RPMI8226 (cell line): ENCODE measurements around the gene SMIM24.
"Not testable (repeated sequence)": the region's sequence is repeated elsewhere in the genome, so short reads cannot be mapped to it uniquely, and the experiment has no call there.

ENCODE experiments used
- DNase-seq: peaks from one replicate; pipeline ENCODE4 v3.0.0-alpha.2; 2015

Gene SMIM24

DNA sequence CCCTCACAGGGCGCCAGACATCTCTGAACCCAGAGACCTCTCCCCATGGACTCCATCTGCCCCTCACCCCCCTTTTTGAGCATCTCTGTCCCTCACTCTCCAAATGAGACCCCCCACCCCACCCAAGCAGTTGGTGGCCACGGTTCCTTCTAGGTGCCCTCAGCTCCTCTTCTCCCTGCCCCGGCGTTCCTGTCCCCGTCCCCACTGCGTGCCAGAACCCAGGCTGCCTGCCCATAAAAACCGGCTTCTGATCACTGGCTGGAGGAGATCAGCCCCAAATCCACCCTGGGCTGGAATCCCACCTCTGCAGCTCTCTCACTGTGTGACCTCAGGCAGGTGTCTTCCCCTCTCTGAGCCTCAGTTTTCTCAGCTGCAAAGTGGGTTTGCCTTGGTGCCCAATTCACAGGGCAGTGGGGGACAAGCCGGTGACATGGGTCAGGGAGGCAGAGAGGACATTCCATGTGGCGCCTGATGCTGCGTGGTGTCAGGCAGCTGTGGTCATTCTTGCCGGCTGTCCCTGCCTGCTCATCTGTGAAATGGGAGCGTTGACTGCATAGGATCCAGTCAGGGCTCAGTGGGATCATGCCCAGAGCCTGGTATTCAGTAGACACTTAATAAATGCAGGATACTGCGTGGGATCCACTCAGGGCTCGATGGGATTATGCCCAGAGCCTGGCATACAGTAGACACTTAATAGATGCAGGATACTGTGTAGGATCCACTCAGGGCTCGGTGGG lies 25.5 kb downstream of the SMIM24 start:
- DNase-seq = no peak

- DNase-seq = no peak
These were observed 26.5 kb downstream of the SMIM24 start for GRCh38 chr19:3453840-3454239.

DNA sequence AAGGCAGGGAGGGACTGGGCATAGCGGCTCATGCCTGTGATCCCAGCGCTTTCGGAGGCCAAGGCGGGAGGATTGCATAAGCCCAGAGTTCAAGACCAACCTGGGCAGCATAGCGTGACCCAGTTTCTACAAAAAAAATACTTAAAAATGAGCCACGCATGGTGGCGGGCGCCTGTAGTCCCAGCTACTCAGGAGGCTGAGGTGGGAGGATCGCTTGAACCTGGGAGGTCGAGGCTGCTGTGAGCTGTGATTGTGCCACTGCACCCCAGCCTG lies 27.4 kb downstream of the SMIM24 start:
- DNase-seq = not testable (repeated sequence)

DNA sequence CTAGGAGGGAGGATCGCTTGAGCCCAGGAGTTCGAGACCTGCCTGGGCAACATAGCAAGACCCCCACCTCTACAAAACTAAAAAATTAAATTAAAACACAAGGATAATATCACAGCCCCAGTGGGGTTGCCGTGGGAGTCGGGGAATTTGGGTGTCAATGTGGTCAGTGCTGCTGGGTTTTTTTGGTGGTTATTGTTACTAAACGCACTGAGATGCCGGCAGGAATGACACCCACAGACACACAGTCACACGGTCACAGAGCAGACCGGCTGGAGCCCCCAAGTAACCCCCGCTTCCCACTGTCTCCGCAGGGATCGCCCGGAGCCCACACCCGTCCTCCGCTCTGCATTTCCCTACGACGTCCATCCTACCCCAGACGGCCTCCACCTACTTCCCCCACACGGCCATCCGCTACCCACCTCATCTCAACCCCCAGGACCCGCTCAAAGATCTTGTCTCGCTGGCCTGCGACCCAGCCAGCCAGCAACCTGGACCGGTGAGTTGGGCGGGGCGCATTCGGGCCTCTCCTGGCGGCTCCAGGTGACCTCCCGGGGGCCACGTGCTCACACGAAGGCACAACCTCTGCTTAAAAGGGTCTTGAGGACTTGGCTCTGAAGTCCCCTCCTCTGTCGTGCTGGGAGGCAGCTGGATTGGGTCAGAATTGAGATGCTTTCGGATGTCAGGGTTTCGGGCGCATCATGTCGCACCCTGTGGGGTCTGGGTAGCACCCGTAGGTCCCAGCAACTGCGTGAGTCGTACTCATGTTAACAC lies 28.0 kb downstream of the SMIM24 start:
- no peak for DNase-seq

DNA sequence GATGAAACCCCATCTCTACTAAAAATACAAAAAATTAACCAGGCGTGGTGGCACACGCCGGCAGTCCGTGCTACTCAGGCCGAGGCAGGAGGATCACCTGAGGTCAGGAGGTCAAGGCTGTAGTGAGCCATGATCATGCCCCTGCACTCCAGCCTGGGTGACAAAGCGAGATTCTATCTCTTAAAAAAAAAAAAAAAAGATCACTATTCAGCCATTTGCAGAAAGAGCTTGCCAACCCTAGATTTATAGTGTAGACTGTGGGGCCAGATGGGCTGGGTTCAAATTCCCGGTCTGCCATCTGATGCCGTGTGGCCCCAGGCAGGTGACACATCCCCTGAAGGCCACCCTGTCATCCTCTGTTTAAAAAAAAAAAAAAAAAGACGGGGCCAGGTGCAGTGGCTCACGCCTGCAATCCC lies 28.9 kb downstream of the SMIM24 start:
- DNase-seq = no peak

DNA sequence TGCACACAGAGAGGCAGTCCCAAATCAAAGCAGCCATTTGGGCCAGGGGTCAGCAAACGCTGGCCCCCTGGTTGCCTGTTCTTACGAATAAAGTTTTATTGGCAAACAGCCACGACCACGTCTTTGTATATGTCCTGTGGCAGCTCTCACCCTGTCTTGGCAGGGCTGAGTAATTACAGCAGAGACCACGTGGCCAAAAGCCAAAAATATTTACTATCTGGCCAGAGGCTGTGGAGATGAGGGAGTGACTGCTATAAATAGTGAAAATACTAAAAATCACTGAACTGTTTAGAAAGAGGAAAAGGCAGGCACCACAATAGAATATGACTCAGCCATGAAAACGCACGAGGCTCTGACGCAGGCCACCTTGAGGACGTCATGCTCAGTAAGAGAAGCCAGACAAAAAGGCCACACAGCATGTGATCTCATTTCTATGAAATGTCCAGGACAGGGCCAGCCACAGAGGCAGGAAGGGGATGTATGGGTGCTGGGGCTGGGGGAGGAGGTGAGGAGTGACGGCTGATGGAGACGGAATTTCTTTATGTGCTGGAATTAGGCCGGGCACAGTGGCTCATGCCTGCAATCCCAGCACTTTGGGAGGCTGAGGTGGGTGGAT lies 29.4 kb downstream of the SMIM24 start:
- DNase-seq = peak; percentile 63

DNA sequence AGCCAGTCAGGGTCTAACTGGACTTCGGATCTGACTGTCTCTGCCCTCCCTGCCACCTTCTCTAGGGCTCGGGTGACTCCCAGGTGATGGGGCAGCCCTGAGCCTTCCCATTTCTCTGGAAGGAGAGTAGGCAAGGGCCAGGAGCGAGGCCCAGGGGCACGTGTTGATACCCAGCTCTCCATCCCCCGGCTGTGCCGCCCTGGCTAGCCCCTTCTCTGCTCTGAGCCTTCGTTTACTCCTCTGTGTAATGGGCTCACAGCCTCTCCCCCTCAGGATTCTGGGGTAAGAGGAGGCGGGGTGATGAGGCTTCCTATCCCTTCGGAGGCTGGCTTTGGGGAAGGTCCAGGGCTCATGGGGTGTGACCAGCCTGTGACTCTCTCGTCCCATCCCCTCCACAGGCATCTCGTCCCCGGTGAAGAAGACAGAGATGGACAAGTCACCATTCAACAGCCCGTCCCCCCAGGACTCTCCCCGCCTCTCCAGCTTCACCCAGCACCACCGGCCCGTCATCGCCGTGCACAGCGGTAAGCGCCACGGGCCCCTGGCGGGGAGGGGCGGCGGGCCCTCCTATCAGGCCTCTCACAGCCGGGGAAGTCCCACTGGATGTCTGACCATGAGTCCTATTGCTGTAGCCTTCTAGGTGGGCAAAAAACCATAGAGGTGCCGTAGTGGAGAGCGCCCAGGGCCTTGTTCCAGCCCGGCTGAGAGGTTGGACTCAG lies 31.6 kb downstream of the SMIM24 start:
- DNase-seq = no peak

- not testable (repeated sequence) for DNase-seq
These were observed 33.7 kb downstream of the SMIM24 start for GRCh38 chr19:3446657-3447056.

DNA sequence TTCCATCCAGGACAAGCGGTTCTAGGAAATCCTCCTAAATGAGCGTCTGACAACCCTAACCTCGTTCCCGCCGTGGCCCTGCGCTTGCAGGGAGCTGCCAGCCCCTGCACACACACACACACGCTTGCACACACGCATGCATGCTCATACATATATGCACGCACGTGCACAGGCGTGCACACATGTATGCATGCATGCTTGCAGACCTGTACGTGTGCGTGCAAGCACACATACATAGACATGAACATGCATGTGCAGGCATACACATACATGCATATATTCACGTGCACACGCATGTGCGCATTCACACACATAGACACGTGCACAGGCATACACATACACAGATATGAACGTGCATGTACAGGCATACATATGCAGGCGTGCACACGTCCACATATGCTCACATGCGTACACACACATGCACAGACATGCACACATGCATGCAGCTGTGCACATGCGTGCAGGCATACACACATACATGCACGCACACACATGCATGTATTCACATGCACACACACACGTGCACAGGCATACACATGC lies 35.6 kb downstream of the SMIM24 start:
- no peak for DNase-seq

DNA sequence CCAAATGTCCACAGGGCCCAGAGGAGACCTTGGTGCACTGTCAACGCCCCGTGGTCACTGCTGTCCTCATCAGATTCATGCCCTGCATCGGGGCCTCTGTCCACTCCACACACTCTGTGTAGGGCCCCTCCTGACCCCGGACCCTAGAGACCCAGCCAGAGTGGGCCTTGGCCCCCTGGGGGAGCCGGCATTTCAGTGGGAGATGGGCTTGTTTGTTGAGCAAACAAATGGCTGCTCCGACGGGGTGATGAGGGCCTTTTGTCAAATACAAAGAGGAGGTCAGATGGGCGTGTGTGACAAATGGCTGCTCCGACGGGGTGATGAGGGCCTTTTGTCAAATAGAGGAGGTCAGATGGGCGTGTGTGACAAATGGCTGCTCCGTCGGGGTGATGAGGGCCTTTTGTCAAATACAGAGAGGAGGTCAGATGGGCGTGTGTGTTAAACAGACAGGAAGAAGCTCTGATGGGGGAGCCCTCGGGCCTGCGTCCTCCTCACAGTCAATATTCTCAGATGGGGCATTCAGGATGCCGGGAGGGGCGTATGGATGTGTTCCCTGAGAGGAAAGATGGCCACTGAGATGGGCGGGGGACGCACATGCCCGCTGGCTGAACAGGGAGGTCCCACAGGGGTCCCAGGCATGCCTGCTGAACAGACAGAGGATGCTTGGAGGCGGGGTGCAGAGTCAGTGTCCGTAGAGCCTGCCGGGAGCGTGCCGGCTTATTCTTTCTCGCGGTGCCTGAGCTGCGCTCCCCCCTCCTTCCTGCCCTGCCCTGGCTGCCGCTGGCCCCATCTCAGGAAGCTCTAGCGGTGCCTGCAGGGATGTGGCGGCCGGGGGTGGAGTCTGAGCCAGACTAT lies 36.3 kb downstream of the SMIM24 start:
- DNase-seq = no peak

GRCh38 chr19:3442487-3443071 lies 37.7 kb downstream of the SMIM24 start:
- no peak for DNase-seq

DNA sequence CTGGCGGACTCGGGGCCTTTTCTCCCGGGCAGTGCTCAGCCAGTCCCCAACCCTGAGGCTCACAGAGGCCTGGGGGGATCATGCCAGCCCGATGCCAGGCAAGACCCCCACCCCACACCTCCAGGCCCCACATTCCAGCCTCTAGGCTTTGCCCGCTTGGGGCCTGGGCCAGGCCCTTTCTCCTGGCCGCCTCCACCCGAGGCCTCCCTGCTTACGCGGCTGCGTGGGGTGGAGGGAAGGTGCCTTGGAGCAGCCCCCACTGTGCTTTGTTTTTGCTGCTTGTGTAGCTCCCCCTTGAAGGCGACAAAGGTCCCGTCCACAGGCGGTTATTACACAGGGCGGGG lies 38.4 kb downstream of the SMIM24 start:
- no peak for DNase-seq

- no peak for DNase-seq
These were observed 39.0 kb downstream of the SMIM24 start for GRCh38 chr19:3441089-3441985.

DNA sequence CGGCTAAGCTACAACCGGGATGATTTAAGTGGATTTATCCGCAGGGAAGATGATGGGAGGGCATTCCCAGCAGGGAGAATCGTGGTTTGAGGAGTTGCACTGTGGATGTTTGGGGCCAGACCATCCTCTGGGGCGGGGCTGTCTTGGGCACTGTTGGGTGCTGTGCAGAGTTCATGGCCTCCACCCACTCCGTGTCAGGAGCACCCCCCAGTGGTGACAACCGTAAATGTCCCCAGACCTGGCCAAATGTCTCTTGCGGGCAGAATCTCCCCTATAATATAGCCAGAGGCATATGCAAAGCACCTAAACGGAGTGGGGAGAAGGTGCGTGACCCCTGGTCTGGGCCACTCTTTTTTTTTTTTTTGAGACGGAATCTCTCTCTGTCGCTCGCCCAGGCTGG lies 40.2 kb downstream of the SMIM24 start:
- DNase-seq = peak; percentile 50

GRCh38 chr19:3434630-3435553 lies 45.4 kb downstream of the SMIM24 start:
- DNase-seq = peak; percentile 94

DNA sequence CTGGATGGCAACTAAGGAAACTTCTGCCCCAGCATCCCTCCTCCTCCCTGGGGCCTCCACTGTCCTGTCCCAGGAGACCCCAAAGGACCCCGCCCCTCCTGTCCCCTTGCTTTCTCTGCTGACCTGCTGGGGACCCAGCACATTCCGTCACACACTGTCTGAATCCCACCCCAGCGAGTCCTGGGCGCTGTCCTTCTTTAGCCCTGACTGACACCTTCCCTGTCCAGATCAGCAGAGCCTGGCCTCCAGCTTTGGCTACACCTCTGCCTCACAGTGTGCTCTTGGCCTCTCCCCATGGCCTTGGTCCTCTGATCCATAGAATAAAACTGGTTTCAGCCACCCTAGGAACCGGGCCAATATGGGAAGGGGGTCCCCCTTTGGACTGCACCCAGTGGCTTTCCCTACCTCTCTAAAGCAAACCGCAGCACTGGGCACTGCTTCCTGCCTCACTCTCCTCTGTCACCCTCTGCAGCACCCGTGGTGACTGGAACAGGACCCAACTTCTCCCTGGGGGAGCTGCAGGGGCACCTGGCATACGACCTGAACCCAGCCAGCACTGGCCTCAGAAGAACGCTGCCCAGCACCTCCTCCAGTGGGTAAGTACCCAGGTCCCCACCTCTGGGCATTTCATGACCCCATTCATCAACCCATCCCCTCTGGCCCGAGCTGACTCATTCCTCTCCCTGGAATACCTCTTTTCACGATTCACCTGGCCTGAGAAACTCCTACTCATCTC lies 46.4 kb downstream of the SMIM24 start:
- DNase-seq = no peak

DNA sequence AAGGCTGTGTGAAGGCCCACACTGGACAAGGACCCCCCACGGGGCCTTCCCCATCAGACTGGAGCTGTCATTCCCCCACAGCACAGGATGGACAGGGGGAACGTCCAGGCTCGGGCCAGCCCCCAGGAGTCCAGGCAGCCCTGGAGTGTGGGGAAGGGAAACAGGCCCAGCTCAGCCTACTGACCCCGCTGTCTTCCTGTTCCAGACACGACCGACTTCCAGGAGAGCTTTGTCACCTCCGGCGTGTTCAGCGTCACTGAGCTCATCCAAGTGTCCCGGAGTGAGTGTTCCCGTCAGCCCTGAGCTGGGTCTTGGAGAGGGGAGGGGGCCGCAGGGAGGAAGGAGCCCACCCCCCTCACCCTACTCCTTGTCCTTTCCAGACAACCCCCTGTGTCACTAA lies 47.0 kb downstream of the SMIM24 start:
- DNase-seq = no peak

- DNase-seq = no peak
These were observed 48.4 kb downstream of the SMIM24 start for GRCh38 chr19:3431760-3432397.

DNA sequence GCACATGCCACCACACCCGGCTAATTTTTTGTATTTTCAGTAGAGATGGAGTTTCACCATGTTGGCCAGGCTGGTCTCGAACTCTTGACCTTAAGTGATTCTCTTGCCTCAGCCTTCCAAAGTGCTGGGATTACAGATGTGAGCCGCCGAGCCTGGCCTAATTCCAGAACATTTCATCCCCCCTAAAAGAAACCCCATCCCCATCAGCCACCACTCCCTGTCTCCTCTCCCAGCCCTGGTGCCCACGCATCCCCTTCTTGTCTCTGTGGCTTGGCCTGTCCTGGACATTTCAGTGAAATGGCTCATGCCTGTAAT lies 50.0 kb downstream of the SMIM24 start:
- DNase-seq = not testable (repeated sequence)
